ENCODE measurements around the gene CEP170B. TPM values are rescaled to one million over a fixed set of nuclear protein-coding genes. Genes with fewer than 3 reads are reported as not detected.

CEP170B gene
- total and polyA plus RNA-seq, 4 donors = 1.5 to 10.9 (median 6.7) TPM

GRCh38 chr14:104826189-104826860, 38.7 kb upstream of the CEP170B start:
- Histone ChIP-seq H3K9ac (ENCODE audit: low read depth in 1 of 2, low read length in 2 of 2) (no peak overlapping the region), H3K4me3 (ENCODE audit: low read depth in 1 of 3, low read length in 3 of 3) (peak overlapping the region in 2 of 3 donors; percentile 24 to 66), H3K27me3 (ENCODE audit: control insufficient read depth in 4 of 4, insufficient read depth in 4 of 4, low read length in 3 of 4) (peaks cover 0 to 2% (median 0%) of the 10 kb centered on the region in 4 donors), H3K4me1 (ENCODE audit: control insufficient read depth in 4 of 4, insufficient read depth in 4 of 4, low read length in 3 of 4) (peaks cover 6 to 19% (median 13%) of the 10 kb centered on the region in 4 donors), H3K27ac (ENCODE audit: low read depth in 1 of 2, low read length in 2 of 2) (peak overlapping the region in 1 of 2 donors; percentile 41), H3K36me3 (ENCODE audit: control insufficient read depth in 4 of 4, insufficient read depth in 3 of 4, low read depth in 1 of 4, low read length in 3 of 4) (no peaks in the 10 kb centered on the region), H3K9me3 (ENCODE audit: control insufficient read depth in 4 of 4, low read length in 3 of 4) (no peaks in the 10 kb centered on the region)
- DNase-seq (ENCODE audit: low spot score) = peak; percentile 97
- TF ChIP-seq GABPA (IDR thresholded peaks at IDR 0.05 in 1 of 2, conservative IDR thresholded peaks at IDR 0.05 in 1 of 2) (no peak), JUND (IDR thresholded peaks at IDR 0.05) (no peak), FOXA1 (IDR thresholded peaks at IDR 0.05) (no peak), REST (IDR thresholded peaks at IDR 0.05) (no peak), MAX (IDR thresholded peaks at IDR 0.05) (no peak), YY1 (IDR thresholded peaks at IDR 0.05) (no peak), CTCF (IDR thresholded peaks at IDR 0.05; ENCODE audit: low read depth, low read length, missing input control) (peak; percentile 75), RAD21 (IDR thresholded peaks at IDR 0.05) (peak; percentile 67 to 71), ZBTB33 (IDR thresholded peaks at IDR 0.05) (no peak)
- 1% methylated on average over 54 of the region's 54 CpGs for WGBS

- Histone ChIP-seq H3K4me1 (ENCODE audit: control insufficient read depth in 4 of 4, insufficient read depth in 4 of 4, low read length in 3 of 4) (peaks cover 6 to 19% (median 13%) of the 10 kb centered on the region in 4 donors), H3K36me3 (ENCODE audit: control insufficient read depth in 4 of 4, insufficient read depth in 3 of 4, low read depth in 1 of 4, low read length in 3 of 4) (no peaks in the 10 kb centered on the region), H3K9ac (ENCODE audit: low read depth in 1 of 2, low read length in 2 of 2) (no peak overlapping the region), H3K9me3 (ENCODE audit: control insufficient read depth in 4 of 4, low read length in 3 of 4) (no peaks in the 10 kb centered on the region), H3K27me3 (ENCODE audit: control insufficient read depth in 4 of 4, insufficient read depth in 4 of 4, low read length in 3 of 4) (peaks cover 0 to 2% (median 0%) of the 10 kb centered on the region in 4 donors), H3K4me3 (ENCODE audit: low read depth in 1 of 3, low read length in 3 of 3) (peak overlapping the region; percentile 23 to 66 (median 29)), H3K27ac (ENCODE audit: low read depth in 1 of 2, low read length in 2 of 2) (no peak overlapping the region)
- DNase-seq (ENCODE audit: low spot score) = no peak
- peak in 1 of 2 donors; percentile 6 for TF ChIP-seq RAD21 (IDR thresholded peaks at IDR 0.05)
- peak in 1 of 2 donors; percentile 16 for TF ChIP-seq HNF4A (conservative IDR thresholded peaks at IDR 0.05)
- TF ChIP-seq SP1 (IDR thresholded peaks at IDR 0.05) = peak; percentile 28
- no peak for TF ChIP-seq MAX (IDR thresholded peaks at IDR 0.05)
- WGBS = 2% methylated on average over 27 of the region's 27 CpGs
Observed at GRCh38 chr14:104826861-104827176, 38.2 kb upstream of the CEP170B start.
